GM23248 (cell line): Measurements from ENCODE around the gene CLEC4C. TPM values are rescaled to one million over a fixed set of nuclear protein-coding genes. Genes with fewer than 3 reads are reported as not detected.
"Not testable (repeated sequence)": the region's sequence is repeated elsewhere in the genome, so short reads cannot be mapped to it uniquely, and the experiment has no call there.

Experiments used
- DNase-seq: peaks from one replicate; pipeline ENCODE4 v3.0.0-alpha.2; 2015
- H2AFZ ChIP-seq: fragments of 200-600 bp; sonication (generic); 2 replicates; pipeline ENCODE4 v1.6.1; 2016; ENCODE audit warnings: antibody characterized with exemption
- H3F3A ChIP-seq: fragments of 200-600 bp; sonication (generic); 2 replicates; pipeline ENCODE4 v1.6.1; 2016; ENCODE audit warnings: mild to moderate bottlenecking, antibody characterized with exemption, mixed run types; ENCODE audit not compliant: insufficient read depth
- H3K27ac ChIP-seq: fragments of 200-600 bp; sonication (generic); 2 replicates; pipeline ENCODE4 v1.5.1; 2016; ENCODE audit warnings: mild to moderate bottlenecking
- H3K27me3 ChIP-seq: fragments of 200-600 bp; sonication (generic); replicated peaks from 2 replicates; pipeline ENCODE4 v1.6.1; 2016; ENCODE audit warnings: mild to moderate bottlenecking; ENCODE audit not compliant: insufficient read depth
- H3K36me3 ChIP-seq: fragments of 200-600 bp; sonication (generic); 2 replicates; pipeline ENCODE4 v1.6.1; 2016; ENCODE audit warnings: low read depth, mild to moderate bottlenecking
- H3K4me1 ChIP-seq: fragments of 200-600 bp; sonication (generic); 2 replicates; pipeline ENCODE4 v1.6.1; 2016; ENCODE audit warnings: mild to moderate bottlenecking; ENCODE audit not compliant: insufficient read depth
- H3K4me2 ChIP-seq: fragments of 200-600 bp; sonication (generic); one replicate; pipeline ENCODE4 v1.6.1; 2016; ENCODE audit warnings: mild to moderate bottlenecking; ENCODE audit not compliant: unreplicated experiment
- H3K4me3 ChIP-seq: fragments of 200-600 bp; sonication (generic); 2 replicates; pipeline ENCODE4 v1.5.1; 2016; ENCODE audit warnings: mild to moderate bottlenecking
- H3K79me2 ChIP-seq: fragments of 200-600 bp; sonication (generic); 2 replicates; pipeline ENCODE4 v1.6.1; 2016; ENCODE audit warnings: mild to moderate bottlenecking; ENCODE audit not compliant: insufficient read depth
- H3K9ac ChIP-seq: fragments of 200-600 bp; sonication (generic); 2 replicates; pipeline ENCODE4 v1.6.1; 2016; ENCODE audit warnings: mild to moderate bottlenecking
- H3K9me2 ChIP-seq: fragments of 200-600 bp; sonication (generic); 2 replicates; pipeline ENCODE4 v1.6.1; 2016; ENCODE audit warnings: mixed run types, mild to moderate bottlenecking, moderate library complexity; ENCODE audit not compliant: insufficient read depth
- H3K9me3 ChIP-seq: fragments of 200-600 bp; sonication (generic); one replicate; pipeline ENCODE4 v1.6.1; 2017; ENCODE audit warnings: low read depth
- H4K20me1 ChIP-seq: fragments of 200-600 bp; sonication (generic); 2 replicates; pipeline ENCODE4 v1.6.0; 2016; ENCODE audit not compliant: insufficient read depth
- EZH2 ChIP-seq: fragments of 200-600 bp; sonication (generic); IDR thresholded peaks from 2 replicates; pipeline ENCODE4 v1.6.1; 2018; ENCODE audit warnings: antibody characterized with exemption, mild to moderate bottlenecking; ENCODE audit not compliant: insufficient read depth, poor library complexity, severe bottlenecking
- EZH2phosphoT487 ChIP-seq: fragments of 200-600 bp; sonication (generic); IDR thresholded peaks from 2 replicates; pipeline ENCODE4 v1.6.1; 2018; ENCODE audit warnings: antibody characterized with exemption, moderate library complexity, mild to moderate bottlenecking, low read depth; ENCODE audit not compliant: insufficient read depth
- WGBS, 2 experiments: methylation state at CpG; one replicate each; pipeline ENCODE4 v1.1.6; 2015 to 2017; ENCODE audit warnings: low lambda C conversion rate in 2 of 2, low coverage in 1 of 2; ENCODE audit errors: missing lambda C conversion rate in 2 of 2; 5-methylcytosine and 5-hydroxymethylcytosine counted together
- in situ Hi-C: fragments of 300-500 bp; cut with MboI; formaldehyde crosslinking; loops from 2 replicates; pipeline ENCODE4 v1.15.0; 2020
- polyA plus RNA-seq: library from polyadenylated mRNA; unstranded; fragments of >200 nt; fragmentation: Nextera tagmentation; extraction: Ambion mirVana; gene quantifications from 2 replicates; pipeline ENCODE4 v1.2.1, GENCODE V29; 2016
- total RNA-seq: library from RNA; depleted of rRNA; stranded (reverse); fragments of >200 nt; shearing (Covaris generic); gene quantifications from 2 replicates; pipeline ENCODE4 v1.2.3, GENCODE V29; 2014; rRNA removed

CLEC4C gene
- not detected in 2 replicates for total RNA-seq
- not detected in 2 replicates for polyA plus RNA-seq

GRCh38 chr12:7747246-7747645, at the start of gene CLEC4C:
TSS of gene CLEC4C (minus strand) at chr12:7747375. CDS start at chr12:7747348, 27 bp downstream.
- H3F3A ChIP-seq = no peaks in the 10 kb centered on the region
- H3K4me1 ChIP-seq = no peaks in the 10 kb centered on the region
- no peak within 1 kb of the TSS for H2AFZ ChIP-seq
- no peak within 1 kb of the TSS for H3K9ac ChIP-seq
- WGBS, 2 experiments = 35 to 44% methylated on average over 5 of the region's 5 CpGs
- no peaks in the 10 kb centered on the region for H3K9me2 ChIP-seq
- H4K20me1 ChIP-seq = no peaks in the 10 kb centered on the region
- H3K27me3 ChIP-seq = no peaks in the 10 kb centered on the region; the same call in none of the 2 replicates
- TF ChIP-seq EZH2 (no peak), EZH2phosphoT487 (no peak)
- in situ Hi-C loops = no loop called here
- H3K27ac ChIP-seq = no peak within 1 kb of the TSS
- no peak for DNase-seq
- no peaks in the 10 kb centered on the region for H3K36me3 ChIP-seq
- H3K4me3 ChIP-seq = no peak within 1 kb of the TSS
- H3K79me2 ChIP-seq = no peaks in the 10 kb centered on the region
- H3K9me3 ChIP-seq = no peaks in the 10 kb centered on the region
- H3K4me2 ChIP-seq = no peak within 1 kb of the TSS

GRCh38 chr12:7793211-7793610, 46.0 kb upstream of the CLEC4C start:
- Histone ChIP-seq H2AFZ (no peak overlapping the region), H3K4me3 (no peak overlapping the region), H3K9me2 (no peaks in the 10 kb centered on the region), H3K79me2 (no peaks in the 10 kb centered on the region), H3K9ac (no peak overlapping the region), H3F3A (no peaks in the 10 kb centered on the region), H3K27me3 (peaks cover 33% of the 10 kb centered on the region), H3K4me1 (no peaks in the 10 kb centered on the region), H3K4me2 (no peak overlapping the region), H3K36me3 (no peaks in the 10 kb centered on the region), H4K20me1 (no peaks in the 10 kb centered on the region), H3K9me3 (no peaks in the 10 kb centered on the region), H3K27ac (no peak overlapping the region)
- in situ Hi-C loops = no loop called here
- no peak for TF ChIP-seq EZH2phosphoT487
- no peak for TF ChIP-seq EZH2
- DNase-seq = no peak
- WGBS, 2 experiments = 39 to 41% methylated on average over 3 of the region's 3 CpGs

GRCh38 chr12:7788884-7789528, 41.8 kb upstream of the CLEC4C start, which contains the start of gene NANOG:
TSS of gene NANOG (plus strand) at chr12:7789402. CDS start at chr12:7789615, 213 bp downstream.
- H3F3A ChIP-seq, H2AFZ ChIP-seq, DNase-seq, H3K9me2 ChIP-seq, H3K36me3 ChIP-seq, H3K9me3 ChIP-seq, H3K4me2 ChIP-seq, H3K9ac ChIP-seq, H3K27ac ChIP-seq, H4K20me1 ChIP-seq, H3K79me2 ChIP-seq, in situ Hi-C loops, H3K4me3 ChIP-seq, H3K4me1 ChIP-seq: not testable (repeated sequence)
- 24% methylated on average over 12 to 13 of the region's 13 CpGs for WGBS, 2 experiments
- peaks cover 58% of the 10 kb centered on the region for H3K27me3 ChIP-seq

GRCh38 chr12:7788294-7788660, 41.1 kb upstream of the CLEC4C start:
- H3K27me3 ChIP-seq = peaks cover 58% of the 10 kb centered on the region
- no peaks in the 10 kb centered on the region for H3K4me1 ChIP-seq
- H3F3A ChIP-seq = no peaks in the 10 kb centered on the region
- TF ChIP-seq EZH2 = no peak
- TF ChIP-seq EZH2phosphoT487 = no peak
- no peak overlapping the region for H2AFZ ChIP-seq
- 3 to 4% methylated on average over 4 of the region's 4 CpGs for WGBS, 2 experiments
- H4K20me1 ChIP-seq = no peaks in the 10 kb centered on the region
- H3K9me3 ChIP-seq = no peaks in the 10 kb centered on the region
- H3K4me3 ChIP-seq = no peak overlapping the region
- H3K79me2 ChIP-seq = no peaks in the 10 kb centered on the region
- in situ Hi-C loops = no loop called here
- no peak overlapping the region for H3K9ac ChIP-seq
- H3K9me2 ChIP-seq = no peaks in the 10 kb centered on the region
- H3K4me2 ChIP-seq = no peak overlapping the region
- no peak overlapping the region for H3K27ac ChIP-seq
- no peaks in the 10 kb centered on the region for H3K36me3 ChIP-seq
- no peak for DNase-seq
